OCI-LY1 (cell line): ENCODE measurements around the gene GNG7.

Source experiments
- H2AFZ ChIP-seq: fragments of 200-600 bp; sonication (generic), shearing (Covaris generic); 2 replicates; pipeline ENCODE4 v1.6.0; 2014; ENCODE audit warnings: antibody characterized with exemption, mild to moderate bottlenecking, low read length
- H3F3A ChIP-seq: fragments of 200-600 bp; sonication (generic), shearing (Covaris generic); 2 replicates; pipeline ENCODE4 v1.6.0; 2014; ENCODE audit warnings: mild to moderate bottlenecking, antibody characterized with exemption, low read length, moderate library complexity; ENCODE audit not compliant: insufficient read depth
- H3K27ac ChIP-seq: fragments of 200-600 bp; sonication (generic); 2 replicates; pipeline ENCODE4 v1.5.1; 2014; ENCODE audit warnings: low read length, mixed run types, mild to moderate bottlenecking, low read depth; ENCODE audit not compliant: poor library complexity, severe bottlenecking
- H3K27me3 ChIP-seq: fragments of 200-600 bp; sonication (generic); 2 replicates; pipeline ENCODE4 v1.6.0; 2014; ENCODE audit warnings: antibody characterized with exemption, mild to moderate bottlenecking, low read length, moderate library complexity; ENCODE audit not compliant: insufficient read depth
- H3K36me3 ChIP-seq: fragments of 200-600 bp; sonication (generic); 2 replicates; pipeline ENCODE4 v1.6.1; 2014; ENCODE audit warnings: mild to moderate bottlenecking, antibody characterized with exemption, low read length, moderate library complexity, mixed read lengths; ENCODE audit not compliant: insufficient read depth
- H3K4me1 ChIP-seq: fragments of 200-600 bp; sonication (generic); 2 replicates; pipeline ENCODE4 v1.5.1; 2014; ENCODE audit warnings: mild to moderate bottlenecking, low read length, moderate library complexity; ENCODE audit not compliant: insufficient read depth, severe bottlenecking
- H3K4me2 ChIP-seq: fragments of 200-600 bp; sonication (generic), shearing (Covaris generic); 2 replicates; pipeline ENCODE4 v1.6.1; 2014; ENCODE audit warnings: low read length
- H3K4me3 ChIP-seq: fragments of 200-600 bp; sonication (generic); 2 replicates; pipeline ENCODE4 v1.5.1; 2014; ENCODE audit warnings: low read length, low read depth, mild to moderate bottlenecking, mixed read lengths; ENCODE audit not compliant: poor library complexity, severe bottlenecking
- H3K79me2 ChIP-seq: fragments of 200-600 bp; shearing (Covaris generic); 2 replicates; pipeline ENCODE4 v1.6.1; 2016; ENCODE audit warnings: mixed run types, low read length, mixed read lengths; ENCODE audit not compliant: insufficient read depth
- H3K9ac ChIP-seq: fragments of 200-600 bp; sonication (generic), shearing (Covaris generic); 2 replicates; pipeline ENCODE4 v1.6.1; 2014; ENCODE audit warnings: mild to moderate bottlenecking, low read length, mixed read lengths
- H3K9me2 ChIP-seq: fragments of 200-600 bp; sonication (generic), shearing (Covaris generic); 2 replicates; pipeline ENCODE4 v1.6.1; 2014; ENCODE audit warnings: low read depth, mild to moderate bottlenecking, low read length, mixed read lengths
- H3K9me3 ChIP-seq: fragments of 200-600 bp; shearing (Covaris generic); 2 replicates; pipeline ENCODE4 v1.6.1; 2014; ENCODE audit warnings: low read length, mixed read lengths
- H4K20me1 ChIP-seq: fragments of 200-600 bp; sonication (generic), shearing (Covaris generic); 2 replicates; pipeline ENCODE4 v1.6.0; 2016; ENCODE audit warnings: mild to moderate bottlenecking, low read length; ENCODE audit not compliant: insufficient read depth
- EZH2 ChIP-seq: fragments of 200-600 bp; sonication (generic), shearing (Covaris generic); IDR thresholded peaks from 2 replicates; pipeline ENCODE4 v1.8.0; 2017; ENCODE audit warnings: borderline replicate concordance, mixed run types, mild to moderate bottlenecking, antibody characterized with exemption, low read length, moderate library complexity, mixed read lengths
- TF ChIP-seq, protein P1 (sequence below): fragments of 200-600 bp; sonication (generic), shearing (Covaris generic); IDR thresholded peaks from 2 replicates; pipeline ENCODE4 v1.5.1; 2017; ENCODE audit warnings: mild to moderate bottlenecking, antibody characterized with exemption, low read length, moderate library complexity, mixed read lengths

Gene GNG7

GRCh38 chr19:2747349-2747748 is 44.9 kb upstream of the GNG7 start:
- Histone ChIP-seq H3K27me3 (no peaks in the 10 kb centered on the region; the same call in 1 of the 2 replicates), H3K9ac (no peak overlapping the region), H3K4me3 (no peak overlapping the region), H2AFZ (no peak overlapping the region), H3F3A (no peaks in the 10 kb centered on the region), H3K79me2 (no peaks in the 10 kb centered on the region), H3K36me3 (no peaks in the 10 kb centered on the region), H3K4me2 (no peak overlapping the region), H3K4me1 (peaks cover 3% of the 10 kb centered on the region), H3K9me3 (no peaks in the 10 kb centered on the region), H4K20me1 (no peaks in the 10 kb centered on the region), H3K27ac (no peak overlapping the region), H3K9me2 (no peaks in the 10 kb centered on the region)
- no peak for TF ChIP-seq EZH2
- TF ChIP-seq, protein P1, sequence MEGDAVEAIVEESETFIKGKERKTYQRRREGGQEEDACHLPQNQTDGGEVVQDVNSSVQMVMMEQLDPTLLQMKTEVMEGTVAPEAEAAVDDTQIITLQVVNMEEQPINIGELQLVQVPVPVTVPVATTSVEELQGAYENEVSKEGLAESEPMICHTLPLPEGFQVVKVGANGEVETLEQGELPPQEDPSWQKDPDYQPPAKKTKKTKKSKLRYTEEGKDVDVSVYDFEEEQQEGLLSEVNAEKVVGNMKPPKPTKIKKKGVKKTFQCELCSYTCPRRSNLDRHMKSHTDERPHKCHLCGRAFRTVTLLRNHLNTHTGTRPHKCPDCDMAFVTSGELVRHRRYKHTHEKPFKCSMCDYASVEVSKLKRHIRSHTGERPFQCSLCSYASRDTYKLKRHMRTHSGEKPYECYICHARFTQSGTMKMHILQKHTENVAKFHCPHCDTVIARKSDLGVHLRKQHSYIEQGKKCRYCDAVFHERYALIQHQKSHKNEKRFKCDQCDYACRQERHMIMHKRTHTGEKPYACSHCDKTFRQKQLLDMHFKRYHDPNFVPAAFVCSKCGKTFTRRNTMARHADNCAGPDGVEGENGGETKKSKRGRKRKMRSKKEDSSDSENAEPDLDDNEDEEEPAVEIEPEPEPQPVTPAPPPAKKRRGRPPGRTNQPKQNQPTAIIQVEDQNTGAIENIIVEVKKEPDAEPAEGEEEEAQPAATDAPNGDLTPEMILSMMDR = no peak

DNA sequence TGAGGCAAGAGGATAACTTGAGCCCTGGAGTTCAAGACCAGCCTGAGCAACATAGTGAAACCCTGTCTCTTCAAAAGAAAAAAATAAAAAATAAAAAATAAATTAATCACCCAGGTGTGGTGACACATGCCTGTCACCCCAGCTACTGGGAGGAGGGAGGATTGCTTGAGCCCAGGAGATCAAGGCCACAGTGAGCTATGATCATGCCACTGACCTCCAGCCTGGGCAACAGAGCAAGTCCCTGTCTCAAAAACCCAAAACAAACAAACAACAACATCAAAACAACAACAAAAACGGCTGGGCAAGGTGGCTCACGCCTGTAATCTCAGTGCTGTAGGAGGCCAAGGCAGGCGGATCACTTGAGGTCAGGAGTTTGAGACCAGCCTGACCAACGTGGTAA is 41.6 kb upstream of the GNG7 start:
- no peak overlapping the region for H3K9ac ChIP-seq
- H3K36me3 ChIP-seq = no peaks in the 10 kb centered on the region
- TF ChIP-seq, protein P1 = no peak
- no peak for TF ChIP-seq EZH2
- no peak overlapping the region for H3K27ac ChIP-seq
- H3K4me3 ChIP-seq = no peak overlapping the region
- no peaks in the 10 kb centered on the region for H3K9me2 ChIP-seq
- H2AFZ ChIP-seq = no peak overlapping the region
- H3K9me3 ChIP-seq = no peaks in the 10 kb centered on the region
- no peak overlapping the region for H3K4me2 ChIP-seq
- H3K4me1 ChIP-seq = peaks cover 5% of the 10 kb centered on the region
- H3K79me2 ChIP-seq = no peaks in the 10 kb centered on the region
- H3K27me3 ChIP-seq = no peaks in the 10 kb centered on the region; the same call in 1 of the 2 replicates
- no peaks in the 10 kb centered on the region for H3F3A ChIP-seq
- H4K20me1 ChIP-seq = no peaks in the 10 kb centered on the region

DNA sequence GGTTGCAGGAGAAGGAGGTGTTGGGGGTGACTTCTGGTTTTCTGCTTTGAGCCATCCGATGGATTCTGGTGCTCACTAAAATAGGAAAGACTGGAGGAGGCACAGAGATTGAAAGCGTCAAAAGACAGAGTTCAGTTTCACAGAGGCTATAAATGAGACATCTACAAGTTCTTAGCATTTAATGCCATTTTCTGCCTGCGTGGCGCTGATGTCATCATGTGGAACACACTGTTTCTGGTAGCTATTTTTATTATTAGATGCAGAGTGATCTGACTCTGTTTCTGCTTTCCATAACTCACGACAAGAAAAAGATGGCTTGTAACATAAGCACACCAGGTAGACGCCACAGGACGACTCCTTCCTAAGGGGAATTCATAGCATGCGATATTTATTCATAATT is 40.6 kb upstream of the GNG7 start:
- Histone ChIP-seq H3F3A (no peaks in the 10 kb centered on the region), H3K4me3 (no peak overlapping the region), H3K9me3 (no peaks in the 10 kb centered on the region), H3K36me3 (no peaks in the 10 kb centered on the region), H2AFZ (no peak overlapping the region), H3K27ac (no peak overlapping the region), H3K9me2 (no peaks in the 10 kb centered on the region), H3K9ac (no peak overlapping the region), H3K27me3 (no peaks in the 10 kb centered on the region; the same call in 1 of the 2 replicates), H3K79me2 (no peaks in the 10 kb centered on the region), H3K4me1 (peaks cover 6% of the 10 kb centered on the region), H3K4me2 (no peak overlapping the region), H4K20me1 (no peaks in the 10 kb centered on the region)
- TF ChIP-seq, protein P1 = no peak
- no peak for TF ChIP-seq EZH2
